Measurements from ENCODE around the gene SP4. TPM values are rescaled to one million over a fixed set of nuclear protein-coding genes. Genes with fewer than 3 reads are reported as not detected.

The SP4 gene
- total RNA-seq, result 10 to 100 TPM in 2 of 4 donors, 1 to 10 TPM in 2; 8.0 to 44.9 (median 14.0) TPM

DNA sequence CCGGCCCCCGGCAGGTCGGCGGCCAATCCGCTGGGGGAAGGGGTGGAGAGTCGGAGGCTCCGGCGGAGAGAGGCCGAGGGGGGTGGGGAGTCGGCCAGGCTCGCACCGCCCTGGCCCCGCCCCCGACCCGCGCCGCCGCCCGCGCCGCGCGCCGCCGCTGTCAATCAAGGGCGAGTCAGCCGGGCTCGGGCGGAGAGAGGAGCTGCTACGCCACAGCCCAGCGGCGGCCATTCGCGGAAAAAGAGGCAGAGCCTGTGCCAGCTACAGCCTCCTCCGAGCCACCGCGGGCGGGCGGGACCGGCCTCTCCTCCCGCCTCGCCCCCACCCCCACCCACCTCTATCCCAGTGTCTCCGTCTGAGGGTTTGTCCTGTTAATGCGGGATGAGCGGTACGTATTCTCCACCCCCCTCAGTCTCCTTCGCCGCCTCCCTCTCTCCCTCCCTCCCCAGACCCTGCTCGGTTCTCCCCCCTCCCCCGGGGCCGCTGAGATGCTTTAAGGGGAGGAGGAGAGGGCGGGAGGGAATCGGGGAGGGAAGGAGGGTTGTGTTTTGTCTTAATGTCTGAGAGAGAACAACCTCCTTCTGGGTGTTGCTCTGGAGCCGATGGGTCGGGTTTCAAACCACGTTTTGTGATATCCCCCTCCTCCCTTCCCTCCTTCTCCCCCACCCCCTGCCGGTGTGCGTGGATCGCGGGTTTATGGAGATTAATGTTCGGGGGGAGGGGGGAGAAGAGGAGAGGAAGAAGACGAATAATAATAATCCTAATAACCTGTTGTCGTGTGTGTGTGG, at the start of gene SP4:
Gene SP4 (plus strand): TSS at position 213 of the 788 bp plus-strand sequence. CDS start 169 bp downstream, at position 382.
- DNase-seq (ENCODE audit: extremely low spot score), result peak; percentile 97
- TF ChIP-seq POLR2A (IDR thresholded peaks at IDR 0.05; ENCODE audit: low read depth) (no peak), EP300 (IDR thresholded peaks at IDR 0.05) (no peak), CTCF (IDR thresholded peaks at IDR 0.05) (no peak), POLR2AphosphoS5 (IDR thresholded peaks at IDR 0.05) (peak; percentile 70 to 85)
- Histone ChIP-seq H3K4me3 (peak within 1 kb of the TSS; percentile 81 to 88 (median 85)), H3K4me1 (peaks cover 44 to 55% (median 53%) of the 10 kb centered on the region in 4 donors), H3K36me3 (peaks cover 0 to 8% (median 0%) of the 10 kb centered on the region in 4 donors), H3K9me3 (no peaks in the 10 kb centered on the region), H3K27me3 (no peaks in the 10 kb centered on the region), H3K27ac (replicated peaks in 1 of 4) (peak within 1 kb of the TSS; percentile 98 to 100 (median 99))
- intact Hi-C loops (cut with DNase I), result no loop called here
- WGBS, result under 1% methylated on average over 25 of the region's 63 CpGs

DNA sequence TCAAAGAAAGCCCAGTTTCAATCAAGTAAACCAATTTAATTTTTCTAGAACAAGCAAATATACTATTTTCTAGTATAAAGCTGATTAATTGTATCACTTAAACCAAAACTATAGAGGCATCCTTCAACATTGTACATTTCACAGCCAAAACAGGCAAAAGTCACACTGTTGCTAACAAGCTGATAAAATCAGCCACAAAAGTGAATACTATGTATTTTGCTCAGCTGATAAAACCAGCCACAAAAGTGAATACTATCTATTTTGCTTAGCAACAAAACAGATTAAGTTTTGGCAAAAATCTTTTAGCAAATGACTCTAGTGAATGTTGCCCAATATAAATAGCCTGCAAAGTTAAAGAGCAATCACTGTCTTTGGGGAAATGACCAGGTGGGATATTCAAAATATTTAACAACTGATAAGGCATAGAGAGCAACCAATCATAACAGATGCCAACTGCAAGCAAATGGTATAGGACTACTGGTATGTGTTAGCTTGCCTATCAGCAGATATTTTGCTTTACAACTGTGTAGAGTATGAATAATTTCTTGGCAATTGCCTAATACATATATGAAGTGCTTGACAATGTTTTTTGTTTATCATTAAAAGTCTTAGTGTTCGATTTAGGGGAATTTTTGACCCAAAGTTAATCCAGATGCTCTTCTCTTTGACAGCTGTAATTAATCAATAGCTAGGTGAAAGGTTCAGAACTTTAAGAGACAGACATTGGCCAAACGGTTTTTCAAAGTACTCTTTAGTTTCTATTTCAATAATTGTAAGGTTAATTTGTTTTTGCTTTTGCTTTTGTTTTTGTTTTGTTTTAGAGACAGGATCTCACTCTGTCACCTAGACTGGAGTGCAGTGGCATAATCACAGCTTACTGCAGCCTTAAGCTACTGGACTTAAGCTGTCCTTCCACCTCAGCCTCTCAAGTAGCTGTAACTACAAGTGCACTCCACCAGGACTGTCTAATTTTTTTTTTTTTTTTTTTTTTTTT, 44.4 kb upstream of the SP4 start:
- Histone ChIP-seq H3K27ac (replicated peaks in 1 of 4) (no peak overlapping the region), H3K4me1 (no peaks in the 10 kb centered on the region), H3K4me3 (no peak overlapping the region), H3K9me3 (no peaks in the 10 kb centered on the region), H3K36me3 (no peaks in the 10 kb centered on the region), H3K27me3 (no peaks in the 10 kb centered on the region)
- no peak for DNase-seq (ENCODE audit: extremely low spot score)
- WGBS, result 30% methylated on average over 2 of the region's 2 CpGs
- no peak for TF ChIP-seq POLR2A (IDR thresholded peaks at IDR 0.05; ENCODE audit: low read depth)
- TF ChIP-seq POLR2AphosphoS5 (IDR thresholded peaks at IDR 0.05), result no peak
- no peak for TF ChIP-seq CTCF (IDR thresholded peaks at IDR 0.05)
- no peak for TF ChIP-seq EP300 (IDR thresholded peaks at IDR 0.05)
- intact Hi-C loops (cut with DNase I), result no loop called here

- Histone ChIP-seq H3K27ac (replicated peaks in 1 of 4) (no peak overlapping the region), H3K9me3 (no peaks in the 10 kb centered on the region), H3K4me1 (no peaks in the 10 kb centered on the region), H3K36me3 (no peaks in the 10 kb centered on the region), H3K27me3 (no peaks in the 10 kb centered on the region), H3K4me3 (no peak overlapping the region)
- DNase-seq (ENCODE audit: extremely low spot score), result no peak
- 43% methylated on average over 2 of the region's 2 CpGs for WGBS
- TF ChIP-seq CTCF (IDR thresholded peaks at IDR 0.05) (no peak), POLR2AphosphoS5 (IDR thresholded peaks at IDR 0.05) (no peak), POLR2A (IDR thresholded peaks at IDR 0.05; ENCODE audit: low read depth) (no peak), EP300 (IDR thresholded peaks at IDR 0.05) (no peak)
- intact Hi-C loops (cut with DNase I), result no loop called here
Measured at GRCh38 chr7:21393937-21394336, 33.9 kb upstream of the SP4 start.

DNA sequence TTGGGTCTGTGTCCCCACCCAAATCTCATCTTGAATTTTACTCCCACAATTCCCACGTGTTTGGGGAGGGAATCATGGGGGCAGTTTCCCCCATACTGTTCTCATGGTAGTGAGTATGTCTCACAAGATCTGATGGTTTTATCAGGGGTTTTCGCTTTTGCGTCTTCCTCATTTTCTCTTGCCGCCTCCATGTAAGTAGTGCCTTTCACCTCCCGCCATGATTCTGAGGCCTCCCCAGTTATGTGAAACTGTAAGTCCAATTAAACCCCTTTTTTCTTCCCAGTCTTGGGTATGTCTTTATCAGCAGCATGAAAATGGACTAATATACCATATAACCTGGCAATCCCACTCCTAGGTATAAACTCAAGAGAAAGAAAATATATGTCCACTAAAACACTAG, 25.9 kb upstream of the SP4 start:
- Histone ChIP-seq H3K4me3 (no peak overlapping the region), H3K27me3 (no peaks in the 10 kb centered on the region), H3K27ac (replicated peaks in 1 of 4) (no peak overlapping the region), H3K4me1 (no peaks in the 10 kb centered on the region), H3K36me3 (no peaks in the 10 kb centered on the region), H3K9me3 (no peaks in the 10 kb centered on the region)
- intact Hi-C loops (cut with DNase I), result no loop called here
- no peak for TF ChIP-seq EP300 (IDR thresholded peaks at IDR 0.05)
- no peak for TF ChIP-seq POLR2AphosphoS5 (IDR thresholded peaks at IDR 0.05)
- TF ChIP-seq CTCF (IDR thresholded peaks at IDR 0.05), result no peak
- TF ChIP-seq POLR2A (IDR thresholded peaks at IDR 0.05; ENCODE audit: low read depth), result no peak
- WGBS, result 86% methylated on average over 5 of the region's 5 CpGs
- DNase-seq (ENCODE audit: extremely low spot score), result no peak

Data from esophagus muscularis mucosa (tissue), 4 donors.